Endodermal cell (in vitro differentiated cells): ENCODE measurements around the gene GID8. TPM values are rescaled to one million over a fixed set of nuclear protein-coding genes. Genes with fewer than 3 reads are reported as not detected.
"Not testable (repeated sequence)": the region's sequence is repeated elsewhere in the genome, so short reads cannot be mapped to it uniquely, and the experiment has no call there.

Experiments used
- DNase-seq: peaks from one replicate; pipeline ENCODE4 v3.0.0-alpha.2; 2017
- H3K27ac ChIP-seq: 2 replicates; pipeline ENCODE4 v1.5.1; 2013; ENCODE audit warnings: mild to moderate bottlenecking, low read depth, low read length, moderate library complexity
- H3K27me3 ChIP-seq: 2 replicates; pipeline ENCODE4 v1.6.1; 2013; ENCODE audit warnings: mild to moderate bottlenecking, low read length, moderate library complexity; ENCODE audit not compliant: insufficient read depth, control insufficient read depth, poor library complexity, severe bottlenecking
- H3K36me3 ChIP-seq: 2 replicates; pipeline ENCODE4 v1.7.0; 2013; ENCODE audit warnings: mild to moderate bottlenecking, low read length, moderate library complexity; ENCODE audit not compliant: control insufficient read depth, insufficient read depth
- H3K4me1 ChIP-seq: one replicate; pipeline ENCODE4 v1.7.0; 2013; ENCODE audit warnings: low read length; ENCODE audit not compliant: control insufficient read depth, insufficient read depth
- H3K4me3 ChIP-seq: 2 replicates; pipeline ENCODE4 v1.5.1; 2013; ENCODE audit warnings: mild to moderate bottlenecking, low read length, moderate library complexity
- H3K9ac ChIP-seq: 2 replicates; pipeline ENCODE4 v1.6.1; 2013; ENCODE audit warnings: mild to moderate bottlenecking, low read length, moderate library complexity; ENCODE audit not compliant: poor library complexity, severe bottlenecking; ENCODE audit errors: extremely low read depth
- H3K9me3 ChIP-seq: 2 replicates; pipeline ENCODE4 v1.6.1; 2013; ENCODE audit warnings: mild to moderate bottlenecking, low read length, moderate library complexity; ENCODE audit not compliant: control insufficient read depth
- H3K27ac Mint-ChIP-seq: 2 replicates; pipeline ENCODE4 v1.8.0; 2020; ENCODE audit warnings: mixed read lengths
- H3K27me3 Mint-ChIP-seq: 2 replicates; pipeline ENCODE4 v1.8.0; 2021; ENCODE audit warnings: mild to moderate bottlenecking, mixed read lengths; ENCODE audit not compliant: insufficient read depth
- H3K36me3 Mint-ChIP-seq: 2 replicates; pipeline ENCODE4 v1.8.0; 2020; ENCODE audit warnings: low read depth, mixed read lengths
- H3K4me1 Mint-ChIP-seq: 2 replicates; pipeline ENCODE4 v1.8.0; 2020; ENCODE audit warnings: mixed read lengths
- H3K4me3 Mint-ChIP-seq: 2 replicates; pipeline ENCODE4 v1.8.0; 2020; ENCODE audit warnings: mild to moderate bottlenecking, moderate library complexity, mixed read lengths
- H3K9me3 Mint-ChIP-seq: 2 replicates; pipeline ENCODE4 v1.8.0; 2020; ENCODE audit warnings: mild to moderate bottlenecking, mixed read lengths
- CTCF ChIP-seq: fragments of 200-600 bp; sonication (generic); conservative IDR thresholded peaks from 2 replicates; pipeline ENCODE4 v1.5.0; 2021; ENCODE audit warnings: antibody characterized with exemption, mild to moderate bottlenecking
- WGBS, 2 experiments: methylation state at CpG; one replicate each; pipeline versions ENCODE4 v1.1.5 to v1.1.7; 2013; ENCODE audit warnings: missing lambda C conversion rate in 2 of 2, mixed read lengths in 1 of 2; ENCODE audit not compliant: insufficient coverage in 1 of 2, insufficient read length in 1 of 2; 5-methylcytosine and 5-hydroxymethylcytosine counted together
- total RNA-seq, 2 donors: library from RNA; stranded (reverse); fragmentation: NEBNext Ultra II Directional in 1 of 2; extraction: Animal tissue kit (Norgen Biotek cat#: 25700) in 1 of 2; gene quantifications; 2 replicates in 1 of 2; 3 replicates in 1 of 2; pipeline ENCODE4 v1.2.1, GENCODE V29; 2021

GID8 gene
- total RNA-seq, 2 donors from 2014 or later, result 51.5 to 52.1 TPM

DNA sequence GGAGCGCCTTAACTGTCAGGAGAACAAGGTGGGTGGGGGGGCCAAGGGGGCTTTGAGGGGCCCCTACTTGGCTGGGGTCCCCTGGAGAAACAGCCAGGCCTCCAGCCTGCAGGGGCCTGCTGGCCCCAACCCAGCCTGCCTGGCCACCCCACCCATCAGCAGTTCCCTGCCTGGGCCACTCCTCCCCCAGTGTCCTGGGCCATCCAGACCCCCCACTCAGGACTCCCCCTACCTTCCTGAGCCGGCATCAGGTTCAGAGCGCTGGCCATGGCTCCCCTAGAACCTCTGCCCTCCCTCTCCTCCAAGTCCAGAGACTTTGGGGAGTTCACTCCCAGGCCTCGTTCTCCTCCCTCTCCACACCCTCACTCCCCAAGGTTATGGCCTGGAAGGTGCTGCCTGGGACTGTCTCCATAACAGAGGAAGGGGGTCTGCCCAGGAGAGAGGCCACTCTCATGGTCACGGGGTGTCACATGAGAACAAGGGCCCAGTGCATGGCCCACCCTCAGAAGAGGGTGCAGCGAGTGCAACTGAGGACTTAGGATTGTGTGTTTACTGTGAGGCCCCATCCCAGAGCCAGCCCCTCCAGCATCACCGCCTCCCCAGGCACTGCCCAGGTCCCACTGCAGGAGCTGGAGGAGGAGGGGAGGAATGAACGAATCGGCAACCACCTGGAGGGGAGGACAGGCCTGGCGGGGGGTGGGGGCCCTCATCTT is 20.6 kb downstream of the GID8 start:
- no peak overlapping the region for H3K4me3 Mint-ChIP-seq
- Histone ChIP-seq H3K4me3 (no peak overlapping the region), H3K27me3 (no peaks in the 10 kb centered on the region), H3K36me3 (no peaks in the 10 kb centered on the region), H3K9ac (no peak overlapping the region), H3K4me1 (peaks cover 7% of the 10 kb centered on the region), H3K9me3 (no peaks in the 10 kb centered on the region), H3K27ac (no peak overlapping the region)
- no peak for TF ChIP-seq CTCF
- no peak for DNase-seq
- no peaks in the 10 kb centered on the region for H3K27me3 Mint-ChIP-seq
- H3K4me1 Mint-ChIP-seq, result peaks cover 14% of the 10 kb centered on the region
- no peaks in the 10 kb centered on the region for H3K36me3 Mint-ChIP-seq
- no peak overlapping the region for H3K27ac Mint-ChIP-seq
- WGBS, 2 experiments, result 67 to 89% methylated on average over 1 to 10 of the region's 10 CpGs
- H3K9me3 Mint-ChIP-seq, result no peaks in the 10 kb centered on the region

DNA sequence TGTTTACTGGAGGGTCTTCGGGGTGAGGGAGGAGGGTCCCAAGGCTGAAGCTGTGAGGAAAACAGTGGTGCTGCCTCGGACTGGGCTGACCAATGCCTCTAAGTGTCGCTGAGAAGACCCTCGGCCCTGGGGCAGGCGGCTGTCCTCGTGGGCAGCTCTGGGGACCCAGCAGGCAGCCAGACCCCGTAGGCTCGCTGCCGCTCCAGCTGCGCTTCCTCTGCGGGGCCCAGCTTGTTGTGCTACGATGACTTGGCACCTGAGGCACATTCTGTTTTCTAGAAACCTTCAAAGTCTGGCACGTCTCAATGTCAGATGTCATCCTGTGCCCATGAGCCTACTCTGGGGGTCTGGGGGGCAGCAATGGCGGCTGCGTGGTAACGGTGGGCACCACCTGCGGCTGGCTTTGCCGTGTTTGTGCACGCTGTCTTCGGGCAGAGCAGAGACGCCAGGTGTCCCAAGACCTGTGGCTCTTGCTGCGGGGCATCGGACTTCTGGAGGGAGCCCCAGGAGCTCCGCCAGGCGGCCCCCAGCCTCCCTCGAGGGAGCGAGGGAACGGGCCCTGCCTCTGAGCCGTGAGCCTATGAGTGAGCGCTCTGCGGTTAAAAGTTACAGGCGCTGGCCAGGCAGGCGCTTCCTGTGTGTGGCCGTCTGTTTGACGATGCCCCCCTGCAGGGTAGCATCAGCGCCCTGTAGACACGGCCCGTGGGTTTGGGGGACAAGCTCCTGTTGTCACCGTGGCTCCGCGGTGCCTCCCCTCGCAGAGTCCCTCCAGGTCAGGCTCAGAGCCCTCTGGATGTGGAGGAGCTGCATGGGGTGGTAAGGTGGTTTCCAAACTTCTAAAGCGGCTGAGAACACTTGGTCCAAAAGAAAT is 21.4 kb downstream of the GID8 start:
- H3K27ac ChIP-seq, result no peak overlapping the region
- H3K9me3 ChIP-seq, result no peaks in the 10 kb centered on the region
- H3K4me3 ChIP-seq, result no peak overlapping the region
- no peak overlapping the region for H3K4me3 Mint-ChIP-seq
- no peak for DNase-seq
- H3K27ac Mint-ChIP-seq, result no peak overlapping the region
- H3K9ac ChIP-seq, result no peak overlapping the region
- H3K27me3 ChIP-seq, result no peaks in the 10 kb centered on the region
- peaks cover 12% of the 10 kb centered on the region for H3K4me1 Mint-ChIP-seq
- no peaks in the 10 kb centered on the region for H3K36me3 ChIP-seq
- peaks cover 5% of the 10 kb centered on the region for H3K4me1 ChIP-seq
- no peaks in the 10 kb centered on the region for H3K9me3 Mint-ChIP-seq
- H3K27me3 Mint-ChIP-seq, result no peaks in the 10 kb centered on the region
- TF ChIP-seq CTCF, result no peak
- WGBS, 2 experiments, result 91% methylated on average over 36 to 43 of the region's 43 CpGs
- no peaks in the 10 kb centered on the region for H3K36me3 Mint-ChIP-seq

DNA sequence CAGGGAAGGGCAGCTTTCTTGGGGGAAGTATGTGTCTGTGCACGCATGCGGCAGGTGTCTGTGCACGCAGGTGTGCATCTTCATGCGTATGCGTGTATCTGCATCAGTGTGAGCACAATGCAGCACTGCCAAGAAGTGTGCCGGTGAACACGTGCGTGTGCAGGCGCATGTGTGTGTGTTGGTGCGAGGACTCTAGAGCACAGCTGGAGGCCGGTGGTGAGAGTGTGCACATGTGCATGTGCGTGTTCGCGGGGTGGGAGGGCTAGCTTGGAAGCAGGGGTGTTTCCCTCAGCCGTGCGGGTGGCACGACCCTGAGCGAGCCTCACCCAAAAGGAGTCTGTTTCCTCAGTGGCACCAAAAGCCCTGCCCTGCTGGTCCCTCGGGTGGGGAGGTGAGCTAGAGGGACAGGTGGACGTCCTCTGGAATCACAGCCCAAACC is 22.1 kb downstream of the GID8 start:
- H3K36me3 ChIP-seq, result no peaks in the 10 kb centered on the region
- H3K4me3 Mint-ChIP-seq, result no peak overlapping the region
- peaks cover 5% of the 10 kb centered on the region for H3K4me1 ChIP-seq
- H3K4me1 Mint-ChIP-seq, result peaks cover 12% of the 10 kb centered on the region
- TF ChIP-seq CTCF, result no peak
- no peaks in the 10 kb centered on the region for H3K27me3 ChIP-seq
- H3K27ac Mint-ChIP-seq, result no peak overlapping the region
- no peak for DNase-seq
- no peak overlapping the region for H3K4me3 ChIP-seq
- H3K9me3 ChIP-seq, result no peaks in the 10 kb centered on the region
- H3K9ac ChIP-seq, result no peak overlapping the region
- no peak overlapping the region for H3K27ac ChIP-seq
- 94 to 95% methylated on average over 17 to 20 of the region's 20 CpGs for WGBS, 2 experiments
- H3K9me3 Mint-ChIP-seq, result no peaks in the 10 kb centered on the region
- no peaks in the 10 kb centered on the region for H3K36me3 Mint-ChIP-seq
- H3K27me3 Mint-ChIP-seq, result no peaks in the 10 kb centered on the region

GRCh38 chr20:62960446-62961309 is 22.7 kb downstream of the GID8 start:
- not testable (repeated sequence) for H3K9me3 Mint-ChIP-seq, H3K4me3 ChIP-seq, H3K4me3 Mint-ChIP-seq, H3K36me3 ChIP-seq, H3K4me1 ChIP-seq, H3K27me3 ChIP-seq, H3K27me3 Mint-ChIP-seq, H3K27ac Mint-ChIP-seq, H3K4me1 Mint-ChIP-seq, H3K9ac ChIP-seq, H3K27ac ChIP-seq, H3K9me3 ChIP-seq, H3K36me3 Mint-ChIP-seq
- peak; percentile 79 for DNase-seq
- 94 to 98% methylated on average over 11 to 22 of the region's 31 CpGs for WGBS, 2 experiments
